RCC 7860 (cell line): Measurements from ENCODE around the gene ANP32A.

Experiments used
- DNase-seq: peaks from one replicate; pipeline ENCODE4 v3.0.0-alpha.2; 2015; ENCODE audit warnings: low spot score
- FAIRE-seq: peaks from 2 replicates; lab custom pipeline; 2012; peaks lifted over from hg19 to GRCh38; lab: Jason Lieb, UNC

ANP32A gene

DNA sequence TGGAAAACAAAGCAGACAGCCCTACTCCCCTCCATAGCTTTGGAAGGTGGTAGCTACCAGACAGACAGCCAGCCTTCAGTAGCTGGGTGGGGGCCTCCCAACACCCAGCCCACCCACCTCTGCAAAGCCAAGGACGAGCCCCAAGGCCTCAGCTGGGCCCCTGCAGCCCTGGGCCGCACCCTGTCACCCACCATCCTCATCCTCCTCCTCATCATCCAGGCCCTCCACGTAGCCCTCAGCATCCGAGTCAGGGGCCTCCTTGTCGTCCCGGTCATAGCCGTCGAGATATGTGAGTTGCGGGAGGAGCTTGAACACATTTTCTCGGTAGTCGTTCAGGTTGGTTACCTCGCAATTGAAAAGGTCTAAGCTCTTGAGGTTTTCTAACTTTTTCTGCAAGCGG lies 36.5 kb downstream of the ANP32A start:
- DNase-seq (no peak), FAIRE-seq (no peak)

DNA sequence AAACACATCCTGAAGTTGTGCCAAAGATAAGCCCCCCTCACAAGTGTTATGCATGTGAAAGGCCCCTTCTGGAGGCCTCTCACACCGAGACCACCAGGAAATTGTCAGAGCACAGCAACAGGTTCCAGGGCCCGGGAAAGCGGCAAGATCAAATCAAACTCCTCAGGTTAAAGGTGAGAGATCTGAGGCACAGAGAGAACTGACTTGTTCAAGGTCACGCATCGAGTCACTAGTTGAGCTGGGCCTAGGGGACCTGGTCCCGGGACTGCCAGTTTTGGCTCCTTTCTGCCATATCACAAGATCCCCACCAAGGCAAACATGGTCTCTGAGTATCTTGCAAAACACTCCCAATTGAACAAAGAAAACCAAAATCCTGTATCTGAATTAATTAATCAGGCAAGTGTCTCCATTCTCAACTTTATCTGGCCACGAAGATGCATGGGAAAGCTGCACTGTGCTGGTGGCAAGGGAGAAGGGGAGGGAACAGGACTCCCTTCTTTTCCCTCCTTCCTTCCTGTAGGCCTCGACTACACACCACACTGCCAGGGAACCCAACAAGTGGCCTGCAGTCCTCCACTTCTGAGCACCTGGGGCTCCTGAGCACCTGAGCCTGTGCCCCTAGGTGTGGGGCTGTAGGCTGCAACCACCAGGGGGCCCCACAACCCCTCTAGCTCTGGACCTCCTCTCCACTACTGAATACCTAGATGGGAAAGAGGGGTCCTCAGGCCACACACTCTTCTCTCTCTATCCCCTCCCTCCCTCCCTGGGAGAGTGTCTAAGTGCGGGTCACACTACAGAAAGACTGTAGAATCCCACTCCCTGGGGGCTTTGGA lies 37.3 kb downstream of the ANP32A start:
- no peak for FAIRE-seq

DNA sequence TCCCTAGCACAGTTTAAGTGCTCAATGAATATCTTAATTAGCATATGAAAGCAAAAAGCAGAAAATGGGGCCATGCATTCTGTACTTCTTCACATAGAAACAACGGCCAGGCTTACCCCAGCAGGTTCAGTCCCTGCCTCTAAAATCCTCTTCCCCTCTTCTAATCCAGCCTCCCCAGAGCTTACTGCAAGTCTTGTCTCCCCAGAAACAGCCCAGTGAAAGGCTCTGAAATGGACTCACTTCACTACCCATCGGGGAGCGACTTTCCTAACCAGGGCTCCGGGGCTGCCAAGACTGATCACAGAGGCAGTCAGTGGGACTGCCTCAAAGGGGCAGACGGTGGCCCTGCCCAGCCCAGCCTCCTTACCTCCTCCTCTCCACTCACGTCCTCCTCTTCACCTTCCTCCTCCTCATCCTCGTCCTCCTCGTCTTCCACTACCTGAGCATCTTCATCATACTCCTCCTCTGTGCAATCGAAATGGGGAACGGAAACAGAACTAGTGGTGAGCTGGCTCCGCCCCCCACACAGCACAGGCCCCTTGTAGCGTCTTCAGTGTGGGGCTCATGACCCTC lies 38.0 kb downstream of the ANP32A start:
- no peak for DNase-seq
- FAIRE-seq, result no peak

More for the DNA sequence above, 37.3 kb downstream of the ANP32A start:
- DNase-seq, result no peak

DNA sequence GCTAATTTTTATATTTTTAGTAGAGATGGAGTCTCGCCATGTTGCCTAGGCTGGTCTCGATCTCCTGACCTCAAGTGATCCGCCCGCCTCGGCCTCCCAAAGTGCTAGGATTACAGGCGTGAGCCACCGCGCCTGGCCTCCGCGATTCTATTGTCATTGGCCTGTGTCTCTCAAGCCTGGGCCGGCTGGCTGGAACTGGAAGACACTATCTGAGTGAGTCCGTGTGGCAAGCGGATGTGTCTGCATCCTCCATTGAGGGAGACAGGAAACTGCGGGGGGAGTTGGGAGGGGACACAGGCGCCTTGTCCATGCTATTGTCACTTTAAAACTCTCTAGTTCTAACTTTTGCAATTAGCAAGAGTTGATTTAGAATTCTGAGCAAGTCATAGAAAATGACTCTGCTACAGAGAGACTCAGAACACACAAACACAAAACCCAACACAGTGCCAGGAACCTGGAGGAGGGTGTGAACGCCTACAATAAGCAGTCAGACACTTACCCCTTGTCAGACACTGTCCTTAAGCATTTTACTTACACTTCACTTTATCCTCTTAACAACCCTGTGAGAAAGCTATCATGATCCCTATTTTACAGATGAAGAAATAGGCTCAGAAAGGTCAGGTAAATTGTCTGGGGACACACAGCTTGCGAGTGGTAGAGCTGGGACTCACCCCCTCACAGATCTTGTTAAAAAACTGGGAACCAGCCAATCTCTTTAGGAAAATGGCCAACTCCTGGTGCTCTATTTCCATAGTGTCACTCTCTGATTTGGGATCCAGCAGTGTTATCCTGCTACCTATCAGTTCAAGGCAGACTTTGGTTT lies 38.7 kb downstream of the ANP32A start:
- no peak for FAIRE-seq

DNA sequence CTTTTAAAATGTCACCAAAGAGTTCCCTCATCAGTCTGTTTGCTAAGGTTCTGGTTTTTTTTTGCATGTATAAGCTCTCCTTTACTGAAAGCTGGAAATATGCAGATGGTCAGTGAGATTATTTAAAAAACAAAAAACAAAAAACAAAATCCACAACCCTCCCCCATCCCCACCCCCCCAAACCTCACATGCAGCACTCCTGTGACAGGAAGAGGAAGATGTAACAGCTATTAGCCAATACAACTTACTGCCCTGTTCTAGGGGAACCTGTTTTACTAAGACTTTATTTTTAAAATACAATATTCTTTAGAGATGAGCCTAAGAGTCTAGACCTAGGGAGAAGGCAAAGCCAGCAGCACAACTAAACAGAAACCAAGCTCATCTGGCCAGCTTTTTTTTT lies 39.5 kb downstream of the ANP32A start:
- FAIRE-seq (no peak), DNase-seq (no peak)

More for the DNA sequence above, 38.7 kb downstream of the ANP32A start:
- no peak for DNase-seq

DNA sequence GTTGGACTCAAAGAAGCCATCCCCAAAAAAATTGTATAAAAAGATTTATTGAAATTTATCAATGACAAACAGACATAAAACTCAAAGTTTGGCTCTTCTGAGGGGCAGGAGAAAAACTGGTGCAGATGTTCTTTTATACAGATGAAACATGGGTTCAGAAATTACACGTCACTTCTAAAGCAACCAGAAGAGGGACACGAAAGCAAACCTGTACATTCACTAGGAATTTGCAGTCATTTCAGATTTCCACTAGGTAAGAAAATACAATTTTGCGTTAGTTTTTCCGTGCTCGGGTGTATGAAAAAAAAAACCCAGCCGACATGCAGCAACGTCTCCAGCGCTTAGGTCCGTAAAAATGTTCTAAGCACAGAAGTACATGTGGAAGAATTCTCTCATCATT lies 41.8 kb downstream of the ANP32A start:
- FAIRE-seq, result no peak
- DNase-seq, result no peak

DNA sequence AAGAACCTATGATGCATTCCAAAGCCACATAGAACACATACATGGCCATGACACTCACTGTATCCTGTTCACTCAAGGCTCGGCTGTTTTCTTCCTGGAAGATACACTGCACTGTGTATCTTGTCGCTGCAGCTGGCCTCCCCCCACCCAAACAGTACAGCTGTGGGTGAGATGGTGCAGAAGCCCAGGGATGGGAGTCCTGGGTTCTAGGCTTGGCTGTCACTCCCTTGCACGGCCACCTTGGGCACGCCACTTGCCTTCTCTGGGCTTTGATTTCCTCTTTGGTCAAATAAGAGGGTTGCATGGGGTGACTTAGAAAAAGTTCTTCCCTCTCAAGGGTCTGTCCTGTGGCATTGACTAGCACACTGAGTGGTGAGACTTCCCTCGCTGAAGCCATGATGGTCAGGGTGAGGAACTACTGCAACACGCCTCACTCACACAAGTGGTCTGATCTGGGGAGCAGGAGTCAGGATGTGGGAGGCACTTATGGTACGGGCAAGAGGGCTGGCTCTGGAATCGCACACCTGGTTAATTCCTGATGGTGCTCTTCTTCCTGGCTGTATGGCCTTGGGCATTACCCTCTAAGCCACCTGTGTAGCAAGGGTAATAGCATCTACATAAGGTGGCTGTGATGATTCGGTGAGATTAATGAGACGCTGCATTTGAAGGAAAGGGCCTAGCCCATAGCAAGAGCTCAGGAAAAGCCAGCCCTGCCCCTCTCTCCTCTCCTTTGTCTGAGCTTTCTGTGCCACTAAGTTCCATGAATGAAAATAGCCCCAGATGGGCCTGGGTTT lies 44.0 kb downstream of the ANP32A start:
- FAIRE-seq (no peak), DNase-seq (no peak)

DNA sequence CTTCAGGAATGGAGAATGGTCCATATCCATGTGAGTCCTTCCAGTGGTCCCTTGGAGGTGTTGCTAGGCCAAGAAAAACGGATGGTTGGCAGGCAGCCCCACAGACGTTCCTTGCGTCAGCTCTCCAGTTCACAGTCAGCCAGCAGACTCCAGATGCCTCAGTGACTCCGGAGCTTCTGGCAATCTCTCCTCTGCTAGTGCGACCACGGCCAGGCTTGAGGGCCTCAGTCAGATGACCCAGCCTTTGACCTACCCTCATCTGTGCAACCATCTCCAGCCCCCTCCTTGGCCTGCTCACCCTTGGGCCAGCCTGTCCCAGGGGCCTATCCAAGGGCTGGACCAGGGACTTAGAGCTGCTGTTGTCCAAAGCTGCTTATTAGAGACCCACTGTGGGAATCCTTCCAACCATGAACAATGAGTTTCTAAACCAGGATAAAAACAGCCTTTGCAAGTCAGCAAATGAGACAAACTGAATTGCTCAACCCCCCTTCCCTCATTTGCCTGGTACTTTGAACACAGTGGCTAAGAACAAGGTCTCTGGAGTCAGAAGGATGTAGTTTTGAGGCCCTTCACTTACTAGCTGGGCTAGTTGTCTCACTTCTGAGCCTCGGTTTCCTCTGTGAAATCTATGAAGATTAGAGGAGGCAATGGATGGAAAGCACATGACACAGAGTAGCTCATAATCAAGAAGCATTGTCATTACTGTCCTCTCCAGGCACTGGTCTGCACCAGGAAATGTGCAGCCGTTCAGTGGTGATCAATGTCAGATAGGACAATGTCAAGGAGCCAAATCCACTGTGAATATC lies 44.8 kb downstream of the ANP32A start:
- DNase-seq, result no peak
- no peak for FAIRE-seq

DNA sequence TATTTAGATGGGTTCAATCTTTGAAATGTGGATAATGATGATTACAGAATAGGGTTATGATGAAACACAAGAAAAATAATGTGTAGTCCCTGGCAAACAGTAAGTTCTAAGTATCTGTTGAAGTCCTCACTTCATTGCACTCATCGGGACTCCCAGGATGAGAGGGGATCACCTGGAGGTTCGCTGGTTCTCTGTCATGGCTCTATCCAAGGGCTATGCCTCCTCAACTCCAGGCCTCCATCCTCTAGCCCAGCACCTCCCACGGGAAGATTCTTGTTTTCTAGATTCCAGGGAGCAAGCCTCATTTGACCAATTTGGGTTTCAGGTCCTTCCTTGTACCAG lies 45.5 kb downstream of the ANP32A start:
- DNase-seq (no peak), FAIRE-seq (no peak)

DNA sequence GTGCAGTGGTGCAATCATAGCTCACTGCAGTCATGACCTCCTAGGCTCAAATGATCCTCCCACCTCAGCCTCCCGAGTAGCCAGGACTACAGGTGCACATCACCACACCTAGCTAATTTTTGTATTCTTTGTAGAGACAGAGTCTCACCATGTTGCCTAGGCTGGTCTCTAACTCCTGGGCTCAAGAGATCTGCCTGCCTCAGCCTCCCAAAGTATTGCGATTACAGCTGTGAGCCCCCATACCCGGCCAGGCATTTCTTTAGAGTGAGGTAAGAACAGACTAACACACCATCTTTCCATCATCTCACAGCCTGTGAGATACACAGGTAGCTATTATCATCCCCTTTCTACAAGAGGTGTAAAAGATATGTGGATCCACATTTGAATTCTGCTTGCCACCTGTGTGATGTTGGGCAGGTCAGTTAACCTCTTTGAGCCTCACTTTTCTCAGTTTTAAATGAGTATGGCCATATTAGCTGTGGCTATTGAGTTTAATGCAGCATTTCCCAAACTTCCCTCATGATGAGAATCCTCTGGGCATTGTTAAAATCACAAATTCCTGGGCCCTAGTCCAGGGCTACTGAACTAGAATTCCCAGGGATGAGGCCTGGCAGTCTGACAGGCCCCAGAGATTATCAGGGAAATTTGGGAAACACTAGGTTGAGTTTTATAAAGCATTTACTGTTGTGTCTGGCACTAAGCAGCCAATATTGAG lies 46.0 kb downstream of the ANP32A start:
- no peak for FAIRE-seq

DNA sequence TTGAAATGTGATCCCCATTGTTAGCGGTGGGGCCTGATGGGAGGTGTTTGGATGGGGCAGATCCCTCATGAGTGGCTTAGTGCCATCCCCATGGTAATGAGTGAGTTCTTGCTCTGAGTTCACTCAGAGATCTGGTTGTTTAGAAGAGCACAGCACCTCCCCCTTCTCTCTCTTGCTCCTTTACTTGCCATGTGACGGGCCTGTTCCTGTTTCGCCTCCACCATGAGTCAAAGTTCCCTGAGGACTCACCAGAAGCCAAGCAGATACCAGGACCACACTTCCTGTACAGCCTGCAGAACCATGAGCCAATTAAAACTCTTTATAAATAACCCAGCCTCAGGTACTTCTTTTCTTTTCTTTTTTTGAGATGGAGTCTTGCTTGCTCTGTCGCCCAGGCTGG lies 46.6 kb downstream of the ANP32A start:
- DNase-seq, result no peak
- no peak for FAIRE-seq

More for the DNA sequence above, 46.0 kb downstream of the ANP32A start:
- DNase-seq, result no peak

DNA sequence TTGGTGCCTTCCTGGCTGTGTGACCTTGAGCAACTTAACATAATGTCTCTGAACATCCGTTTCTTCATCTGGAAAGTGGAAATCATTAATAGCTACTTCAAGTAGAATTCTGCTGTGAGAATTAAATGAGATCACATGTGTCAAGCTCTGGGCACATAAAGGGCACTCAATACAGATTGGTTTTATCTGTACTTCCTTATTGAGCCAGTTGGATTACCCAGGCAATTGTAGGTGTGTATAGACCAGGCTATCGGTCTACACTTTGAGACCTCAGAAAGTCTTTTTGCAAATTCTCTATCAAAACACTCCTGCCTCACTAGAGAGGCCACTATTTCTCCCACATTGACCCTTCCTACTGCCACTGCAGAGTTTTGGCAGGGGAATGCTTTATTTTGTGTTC lies 47.7 kb downstream of the ANP32A start:
- DNase-seq, result no peak
- FAIRE-seq, result no peak

DNA sequence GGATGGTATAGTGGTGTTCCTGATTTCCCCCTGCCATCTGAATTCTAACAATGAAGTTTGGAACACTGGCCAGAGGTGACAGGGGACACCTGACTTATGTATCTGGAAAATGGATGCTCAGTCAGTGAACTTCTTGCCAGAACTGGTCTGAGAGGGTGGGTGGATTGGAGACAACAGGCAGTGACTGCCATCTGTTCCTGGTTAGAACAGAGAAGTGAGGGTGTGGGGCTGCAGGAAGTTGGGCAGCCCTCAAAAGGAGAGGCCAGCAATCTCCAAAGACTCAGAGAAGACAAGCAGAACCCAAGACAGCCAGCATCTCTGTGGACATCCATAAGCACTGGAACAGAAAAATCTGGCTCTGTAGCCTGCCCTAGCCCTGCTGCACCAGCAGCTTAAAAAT lies 50.5 kb downstream of the ANP32A start:
- FAIRE-seq (no peak), DNase-seq (no peak)

DNA sequence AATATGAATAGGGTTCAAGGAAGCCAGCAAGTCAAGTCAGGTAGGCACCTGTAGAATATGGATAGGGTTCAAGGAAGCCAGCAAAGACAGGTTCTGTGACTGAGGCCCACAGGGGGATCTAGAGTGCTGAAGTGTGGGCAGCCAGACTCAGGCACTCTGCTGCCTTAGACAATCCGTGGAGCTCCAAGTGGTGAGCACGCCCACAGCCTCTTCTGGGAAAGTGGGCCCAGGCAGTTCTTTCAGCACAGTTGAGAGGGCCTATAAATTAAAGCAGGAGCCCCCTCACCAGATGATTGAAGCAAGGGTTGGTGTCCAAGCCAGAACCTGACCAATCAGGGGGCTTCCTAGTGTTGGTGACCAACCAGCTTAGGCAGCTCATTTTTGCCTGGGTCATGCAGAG lies 51.0 kb downstream of the ANP32A start:
- no peak for FAIRE-seq
- DNase-seq, result no peak

DNA sequence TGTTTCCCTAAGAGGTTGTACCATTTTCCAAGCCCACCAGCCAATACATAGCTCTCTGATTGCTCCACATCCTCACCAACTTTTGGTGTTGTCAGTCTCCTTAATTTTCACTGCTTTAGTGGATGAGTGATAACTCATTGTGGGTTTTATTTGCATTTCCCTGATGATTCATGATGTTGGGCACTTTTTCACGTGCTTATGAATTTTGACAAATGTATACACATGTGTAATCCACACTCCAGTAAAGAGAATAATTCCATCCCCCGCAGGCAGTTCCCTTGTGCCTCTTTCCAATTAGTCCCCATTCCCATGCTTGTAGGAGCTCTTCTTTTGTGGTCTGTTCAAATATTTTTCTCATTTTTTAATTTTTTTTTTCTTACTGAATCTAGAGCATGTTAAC lies 52.4 kb downstream of the ANP32A start:
- DNase-seq, result no peak
- FAIRE-seq, result no peak

DNA sequence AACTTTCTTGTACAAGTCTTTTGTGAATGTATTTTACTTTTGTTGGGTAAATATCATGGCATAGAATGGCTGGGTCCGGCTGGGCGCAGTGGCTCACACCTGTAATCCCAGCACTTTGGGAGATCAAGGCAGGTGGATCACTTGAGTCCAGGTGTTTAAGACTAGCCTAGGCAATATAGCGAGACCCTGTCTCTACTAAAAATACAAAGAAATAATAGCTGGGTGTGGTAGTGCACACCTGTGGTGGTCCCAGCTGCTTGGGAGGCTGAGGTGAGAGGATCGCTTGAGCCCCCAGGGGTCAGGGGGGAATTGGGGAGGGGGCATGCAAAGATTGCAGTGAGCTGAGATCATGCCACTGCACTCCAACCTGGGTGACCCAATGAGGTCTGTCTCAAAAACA lies 52.9 kb downstream of the ANP32A start:
- DNase-seq (no peak), FAIRE-seq (no peak)

DNA sequence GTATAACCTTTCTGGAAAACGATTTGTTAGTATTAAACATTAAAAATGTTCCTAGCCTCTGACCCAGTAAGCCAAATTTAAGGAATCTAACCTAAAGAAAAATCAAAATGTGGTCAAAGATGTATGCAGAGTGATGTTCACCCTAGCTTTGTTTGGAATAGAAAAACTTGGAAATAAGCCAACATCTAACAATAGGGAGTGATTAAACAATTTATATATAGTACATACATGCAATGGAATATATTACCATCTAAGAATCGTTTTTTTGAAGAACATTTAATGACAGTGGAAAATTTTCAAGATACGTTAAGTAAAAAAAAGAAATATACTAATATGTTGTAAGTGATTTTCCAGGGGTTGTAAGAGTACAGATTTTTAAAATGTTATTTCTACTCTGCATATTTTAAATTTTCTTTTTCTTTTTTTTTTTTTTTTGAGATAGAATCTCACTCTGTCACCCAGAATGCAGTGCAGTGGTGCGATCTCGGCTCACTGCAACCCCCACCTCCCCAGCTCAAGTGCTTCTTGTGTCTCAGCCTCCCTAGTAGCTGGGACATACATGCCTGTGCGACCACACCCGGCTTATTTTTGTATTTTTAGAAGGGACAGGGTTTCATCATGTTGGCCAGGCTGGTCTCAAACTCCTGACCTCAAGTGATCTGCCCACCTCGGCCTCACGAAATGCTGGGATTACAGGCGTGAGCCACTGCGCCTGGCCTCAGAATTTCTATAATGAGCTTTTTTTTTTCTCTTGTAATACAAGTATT lies 54.9 kb downstream of the ANP32A start:
- FAIRE-seq, result no peak
- DNase-seq, result no peak

DNA sequence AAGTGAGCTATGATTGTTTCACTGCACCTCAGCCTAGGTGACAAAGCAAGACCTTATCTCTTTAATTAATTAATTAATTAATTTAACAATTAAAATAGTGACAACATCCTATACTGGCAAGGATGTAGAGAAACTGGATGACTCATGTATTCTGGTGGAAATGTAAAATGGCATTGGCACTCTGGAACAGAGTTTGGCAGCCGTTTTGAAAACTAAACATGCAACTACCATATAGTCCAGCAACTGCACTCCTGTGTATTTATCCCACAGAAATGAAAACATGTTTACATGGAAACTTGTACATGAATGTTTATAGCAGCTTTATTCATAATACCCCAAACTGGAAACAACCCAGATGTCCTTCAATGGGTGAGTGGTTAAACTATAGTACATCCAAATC lies 56.6 kb downstream of the ANP32A start:
- no peak for FAIRE-seq
- no peak for DNase-seq

DNA sequence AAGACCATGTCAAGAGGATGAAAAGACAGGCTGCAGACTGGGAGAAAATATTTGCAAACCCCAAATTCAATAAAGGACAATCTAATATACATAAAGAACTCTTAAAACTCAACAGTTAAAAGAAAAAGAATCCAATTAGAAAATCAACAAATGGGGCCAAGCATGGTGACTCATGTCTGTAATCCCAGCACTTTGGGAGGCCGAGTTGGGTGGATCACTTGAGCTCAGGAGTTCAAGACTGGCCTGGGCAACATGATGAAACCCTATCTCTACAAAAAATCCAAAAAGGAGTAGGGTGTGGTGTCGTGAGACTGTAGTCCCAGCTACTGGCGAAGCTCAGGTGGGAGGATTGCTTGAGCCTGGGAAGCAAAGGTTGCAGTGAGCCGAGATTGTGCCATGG lies 57.6 kb downstream of the ANP32A start:
- FAIRE-seq, result no peak
- DNase-seq, result no peak
